ENCODE data around the gene ZACN. TPM values are rescaled to one million over a fixed set of nuclear protein-coding genes. Genes with fewer than 3 reads are reported as not detected.

The ZACN gene
- polyA plus RNA-seq, 1 of the 3 experiments (the other 2 are of a cell fraction) = not detected

- H3K4me1 ChIP-seq (ENCODE audit: control insufficient read depth in 1 of 2, insufficient read depth in 2 of 2, low read depth in 1 of 2, low read length in 1 of 2) = peaks cover 3 to 15% of the 10 kb centered on the region in 2 experiments; a peak in 2 of 4 replicates
- no peak for TF ChIP-seq FOXM1 (IDR thresholded peaks at IDR 0.05; ENCODE audit: low read depth)
- no peak for TF ChIP-seq EZH2phosphoT487 (IDR thresholded peaks at IDR 0.05; ENCODE audit: borderline replicate concordance, low read depth)
- no peak for TF ChIP-seq TEAD4 (IDR thresholded peaks at IDR 0.05; ENCODE audit: borderline replicate concordance, insufficient read depth)
- no peak for TF ChIP-seq RCOR1 (IDR thresholded peaks at IDR 0.05; ENCODE audit: low read length)
- no peak for TF ChIP-seq MXI1 (IDR thresholded peaks at IDR 0.05; ENCODE audit: low read depth, low read length)
- no peak for TF ChIP-seq SMC3 (IDR thresholded peaks at IDR 0.05; ENCODE audit: low read depth, low read length)
- no peak for TF ChIP-seq TCF12 (IDR thresholded peaks at IDR 0.05)
- TF ChIP-seq TAF1 (IDR thresholded peaks at IDR 0.05; ENCODE audit: borderline replicate concordance, low read depth, low read length) = no peak
- no peak for TF ChIP-seq MEF2A (IDR thresholded peaks at IDR 0.05; ENCODE audit: borderline replicate concordance, low read depth)
- no peak for TF ChIP-seq RXRA (IDR thresholded peaks at IDR 0.05; ENCODE audit: borderline replicate concordance, low read depth)
- TF ChIP-seq JUND (IDR thresholded peaks at IDR 0.05) = no peak
- no peak for TF ChIP-seq YY1 (IDR thresholded peaks at IDR 0.05; ENCODE audit: low read depth)
- no peak for TF ChIP-seq FOSL2 (IDR thresholded peaks at IDR 0.05; ENCODE audit: borderline replicate concordance, low read depth)
- TF ChIP-seq POLR2AphosphoS5 (IDR thresholded peaks at IDR 0.05; ENCODE audit: low read depth, low read length) = no peak
- no peak for TF ChIP-seq REST (IDR thresholded peaks at IDR 0.05; ENCODE audit: low read depth, low read length)
- no peak for TF ChIP-seq MAX (IDR thresholded peaks at IDR 0.05; ENCODE audit: low read depth)
- no peak for TF ChIP-seq EP300 (IDR thresholded peaks at IDR 0.05; ENCODE audit: borderline replicate concordance in 1 of 2, low read depth in 1 of 2, low read length in 1 of 2)
- TF ChIP-seq NFIC (IDR thresholded peaks at IDR 0.05; ENCODE audit: borderline replicate concordance) = no peak
- TF ChIP-seq SIN3A (IDR thresholded peaks at IDR 0.05; ENCODE audit: borderline replicate concordance, low read depth, low read length) = no peak
- H3K27me3 ChIP-seq (ENCODE audit: insufficient read depth) = no peaks in the 10 kb centered on the region
- H3K36me3 ChIP-seq (replicated peaks in 1 of 2; ENCODE audit: control insufficient read depth in 1 of 2, insufficient read depth in 2 of 2, low read length in 1 of 2) = peaks cover 18 to 34% of the 10 kb centered on the region in 2 experiments
- 87% methylated on average over 28 of the region's 29 CpGs for WGBS (ENCODE audit: low lambda C conversion rate)
- H3K9me3 ChIP-seq = no peaks in the 10 kb centered on the region
- no peaks in the 10 kb centered on the region for H4K20me1 ChIP-seq (ENCODE audit: insufficient read depth)
- POLR2A ChIA-PET = interaction anchor here (1.0 to 1.6 kb wide), 3 partner anchors 11 to 79 kb away, joined by 3 to 7 read pairs (median 3); no protein-coding TSS in a partner anchor
- H3K27ac ChIP-seq (ENCODE audit: low read depth in 2 of 2, low read length in 1 of 2) = peak overlapping the region; percentile 71 to 87
- H3K4me3 ChIP-seq (ENCODE audit: low read depth in 2 of 2, low read length in 1 of 2) = peak overlapping the region; percentile 68 to 95
- H3K4me2 ChIP-seq = peak overlapping the region; percentile 98
- no peak for DNase-seq
- peaks cover 27% of the 10 kb centered on the region for H3K79me2 ChIP-seq (ENCODE audit: insufficient read depth)
- H3K9me2 ChIP-seq = no peaks in the 10 kb centered on the region
- H3K9ac ChIP-seq = peak overlapping the region; percentile 86
- H2AFZ ChIP-seq (ENCODE audit: low read depth) = peak overlapping the region; percentile 94
- H3F3A ChIP-seq (replicated peaks; ENCODE audit: insufficient read depth) = peaks cover 12% of the 10 kb centered on the region
- CTCF ChIA-PET = interaction anchor here (0.6 to 7.3 kb wide), 15 partner anchors 11 to 300 kb away, joined by 3 to 53 read pairs (median 4); partner anchors contain the start of genes MRPL38 and ZACN
These were observed 25.3 kb downstream of the ZACN start for GRCh38 chr17:76104140-76104895.
